RWPE2 (cell line): ENCODE results near the gene RUSF1.

ENCODE experiments used
- ATAC-seq: fragments of 200-7000 bp; cut with Tn5 transposase; 3 replicates; pipeline ENCODE4 v1.9.1; 2021; ENCODE audit warnings: low read depth
- DNase-seq: peaks from one replicate; pipeline ENCODE4 v3.0.0-alpha.2; 2020; ENCODE audit warnings: low spot score
- H3K27ac ChIP-seq: fragments of 450-650 bp; 2 replicates; pipeline ENCODE4 v1.5.1; 2017; ENCODE audit warnings: mild to moderate bottlenecking; ENCODE audit not compliant: poor library complexity, severe bottlenecking
- H3K27me3 ChIP-seq: fragments of 250-450 bp; sonication (Bioruptor Pico); 2 replicates; pipeline ENCODE4 v1.5.1; 2021; ENCODE audit warnings: mild to moderate bottlenecking, moderate library complexity; ENCODE audit not compliant: insufficient read depth, poor library complexity, severe bottlenecking
- H3K36me3 ChIP-seq: fragments of 250-450 bp; sonication (Bioruptor Pico); 2 replicates; pipeline ENCODE4 v1.5.1; 2020; ENCODE audit warnings: low read depth, mild to moderate bottlenecking, moderate library complexity
- H3K4me1 ChIP-seq: fragments of 250-450 bp; sonication (Bioruptor Pico); 2 replicates; pipeline ENCODE4 v1.5.1; 2021; ENCODE audit warnings: mild to moderate bottlenecking, moderate library complexity; ENCODE audit not compliant: insufficient read depth, poor library complexity, severe bottlenecking
- H3K4me3 ChIP-seq: fragments of 250-450 bp; sonication (Bioruptor Pico); 2 replicates; pipeline ENCODE4 v1.5.1; 2021; ENCODE audit warnings: mild to moderate bottlenecking, moderate library complexity; ENCODE audit not compliant: severe bottlenecking
- H3K9me3 ChIP-seq: fragments of 250-450 bp; sonication (Bioruptor Pico); 2 replicates; pipeline ENCODE4 v1.5.1; 2021; ENCODE audit warnings: mild to moderate bottlenecking, moderate library complexity; ENCODE audit not compliant: severe bottlenecking
- TF ChIP-seq, protein P1 (sequence below): fragments of 450-650 bp; IDR thresholded peaks from one replicate; pipeline ENCODE4 v1.5.1; 2017; ENCODE audit warnings: mild to moderate bottlenecking, moderate library complexity; ENCODE audit not compliant: poor library complexity, severe bottlenecking

RUSF1 gene

DNA sequence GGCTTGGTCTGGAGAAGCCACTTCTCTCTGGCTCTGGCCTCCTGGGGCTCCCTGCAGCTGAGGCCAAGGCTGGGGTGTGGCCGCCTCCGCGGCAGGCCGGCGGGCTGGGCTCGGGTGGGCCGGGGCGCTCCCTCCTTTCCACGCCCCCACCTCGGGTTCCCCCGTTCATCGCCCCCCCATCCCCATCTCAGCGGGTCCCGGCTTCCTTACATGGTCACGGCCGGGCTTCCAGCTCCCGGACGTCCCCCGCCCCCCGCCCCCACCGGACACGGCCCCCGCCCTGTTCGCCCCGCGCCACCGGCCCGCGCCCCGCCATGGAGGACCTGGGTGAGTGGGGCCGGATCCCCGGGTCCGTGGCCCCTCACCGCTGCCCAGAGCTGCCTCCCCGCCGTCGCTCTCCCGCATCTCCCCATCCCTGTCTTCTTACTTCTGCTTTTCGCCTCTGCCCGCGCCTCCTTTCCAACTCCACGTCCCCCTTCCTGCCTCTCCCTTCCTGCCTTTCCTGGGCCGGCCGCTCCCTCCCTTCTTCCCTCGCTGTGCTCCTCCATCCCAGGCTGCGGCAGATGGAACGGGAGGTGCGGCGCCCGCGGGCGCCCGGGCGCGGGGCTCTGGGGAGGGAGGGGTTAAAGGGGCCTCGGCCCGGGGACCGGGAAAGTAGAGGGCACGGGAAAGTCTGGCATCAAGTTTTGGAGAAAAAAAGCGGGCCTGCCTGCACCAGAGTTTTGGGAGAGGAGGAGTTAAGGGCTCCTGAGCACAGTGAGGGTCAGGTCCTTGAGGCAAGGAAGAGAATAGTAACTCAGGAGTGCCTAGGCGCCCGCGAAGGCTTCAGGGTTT, 36.1 kb downstream of the RUSF1 start, which contains the start of gene TGFB1I1:
Gene TGFB1I1, plus strand, starts transcription at position 278 of the 834 bp plus-strand sequence. Its CDS starts 37 bp downstream, at position 315.
- peak within 1 kb of the TSS; percentile 92 for H3K27ac ChIP-seq
- TF ChIP-seq, protein P1, sequence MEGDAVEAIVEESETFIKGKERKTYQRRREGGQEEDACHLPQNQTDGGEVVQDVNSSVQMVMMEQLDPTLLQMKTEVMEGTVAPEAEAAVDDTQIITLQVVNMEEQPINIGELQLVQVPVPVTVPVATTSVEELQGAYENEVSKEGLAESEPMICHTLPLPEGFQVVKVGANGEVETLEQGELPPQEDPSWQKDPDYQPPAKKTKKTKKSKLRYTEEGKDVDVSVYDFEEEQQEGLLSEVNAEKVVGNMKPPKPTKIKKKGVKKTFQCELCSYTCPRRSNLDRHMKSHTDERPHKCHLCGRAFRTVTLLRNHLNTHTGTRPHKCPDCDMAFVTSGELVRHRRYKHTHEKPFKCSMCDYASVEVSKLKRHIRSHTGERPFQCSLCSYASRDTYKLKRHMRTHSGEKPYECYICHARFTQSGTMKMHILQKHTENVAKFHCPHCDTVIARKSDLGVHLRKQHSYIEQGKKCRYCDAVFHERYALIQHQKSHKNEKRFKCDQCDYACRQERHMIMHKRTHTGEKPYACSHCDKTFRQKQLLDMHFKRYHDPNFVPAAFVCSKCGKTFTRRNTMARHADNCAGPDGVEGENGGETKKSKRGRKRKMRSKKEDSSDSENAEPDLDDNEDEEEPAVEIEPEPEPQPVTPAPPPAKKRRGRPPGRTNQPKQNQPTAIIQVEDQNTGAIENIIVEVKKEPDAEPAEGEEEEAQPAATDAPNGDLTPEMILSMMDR = no peak

DNA sequence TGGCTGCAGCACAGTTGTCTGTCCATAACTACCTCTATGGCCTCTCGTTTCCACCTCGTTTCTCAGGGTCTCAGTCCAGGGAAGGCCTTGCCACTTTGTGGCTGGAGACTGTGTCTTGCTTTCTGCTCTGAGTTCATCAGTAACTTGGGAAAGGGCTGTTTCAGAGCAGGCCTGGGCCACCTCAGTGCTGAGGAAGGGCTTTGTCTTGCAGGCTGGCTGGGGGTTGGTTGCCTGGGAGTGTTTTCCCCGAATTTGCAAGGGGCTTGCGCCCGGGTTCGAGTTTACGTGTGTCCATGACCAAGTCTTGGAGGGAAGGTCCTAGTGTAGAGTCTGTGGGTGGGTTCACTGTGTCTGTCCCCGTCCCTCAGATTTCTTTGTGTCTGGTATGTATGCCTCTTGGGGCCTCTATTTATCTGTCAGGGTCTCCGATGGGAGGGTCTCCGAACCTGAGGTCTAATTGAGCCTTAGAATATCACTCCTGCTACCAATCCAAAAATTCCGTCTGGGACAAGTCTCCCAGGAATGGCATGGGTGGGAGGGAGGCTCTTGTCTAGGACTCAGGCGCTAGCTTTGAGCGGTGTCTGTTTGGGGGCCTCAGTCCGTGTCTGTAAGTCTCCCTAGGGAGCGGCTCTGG, 36.8 kb downstream of the RUSF1 start:
- Histone ChIP-seq H3K36me3 (peaks cover 31% of the 10 kb centered on the region), H3K4me1 (peaks cover 9% of the 10 kb centered on the region), H3K9me3 (no peaks in the 10 kb centered on the region), H3K4me3 (peak overlapping the region; percentile 58), H3K27me3 (no peaks in the 10 kb centered on the region), H3K27ac (peak overlapping the region; percentile 92)
- ATAC-seq = no peak
- TF ChIP-seq, protein P1 = no peak
- no peak for DNase-seq

More for the DNA sequence above, 36.1 kb downstream of the RUSF1 start, which contains the start of gene TGFB1I1:
- Histone ChIP-seq H3K4me1 (peaks cover 9% of the 10 kb centered on the region), H3K27me3 (no peaks in the 10 kb centered on the region), H3K4me3 (peak within 1 kb of the TSS; percentile 58), H3K9me3 (no peaks in the 10 kb centered on the region), H3K36me3 (peaks cover 35% of the 10 kb centered on the region)
- no peak for DNase-seq
- peak; percentile 67 for ATAC-seq

DNA sequence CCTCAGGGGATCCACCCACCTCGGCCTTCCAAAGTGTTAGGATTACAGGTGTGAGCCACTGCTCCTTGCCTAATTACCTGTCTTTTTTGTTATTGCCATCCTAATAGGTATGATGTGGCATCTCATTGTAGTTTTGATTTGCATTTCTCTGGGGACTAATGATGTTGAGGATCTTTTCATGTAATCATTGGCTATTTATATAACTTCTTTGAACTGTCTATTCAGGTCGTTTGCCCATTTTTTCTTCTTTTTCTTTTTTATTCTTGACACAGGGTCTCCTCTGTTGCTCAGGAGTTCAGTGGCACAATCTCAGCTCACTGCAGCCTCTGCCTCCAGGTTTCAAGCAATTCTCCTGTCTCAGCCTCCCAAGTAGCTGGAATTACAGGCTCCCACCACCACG, 37.6 kb downstream of the RUSF1 start:
- Histone ChIP-seq H3K9me3 (no peaks in the 10 kb centered on the region), H3K27me3 (no peaks in the 10 kb centered on the region), H3K4me1 (peaks cover 9% of the 10 kb centered on the region), H3K27ac (peak overlapping the region; percentile 92), H3K36me3 (peaks cover 26% of the 10 kb centered on the region), H3K4me3 (no peak overlapping the region)
- ATAC-seq (no peak), DNase-seq (no peak)
- TF ChIP-seq, protein P1 = no peak

DNA sequence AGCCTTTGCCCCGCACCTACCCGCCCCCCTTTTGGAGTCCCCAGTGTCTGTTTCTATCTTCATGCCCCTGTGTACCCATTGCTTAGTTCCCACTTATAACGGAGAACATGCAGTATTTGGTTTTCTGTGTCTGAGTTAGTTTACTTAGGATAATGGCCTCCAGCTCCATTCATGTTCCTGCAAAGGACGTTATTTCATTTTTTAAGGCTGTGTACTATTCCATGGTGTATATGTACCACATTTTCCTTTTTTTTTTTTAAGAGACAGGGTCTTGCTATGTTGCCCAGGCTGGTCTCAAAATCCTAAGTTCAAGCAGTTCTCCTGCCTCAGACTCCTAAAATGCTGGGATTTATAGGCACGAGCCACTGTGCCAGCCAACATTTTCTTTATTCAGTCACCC, 40.3 kb downstream of the RUSF1 start:
- no peaks in the 10 kb centered on the region for H3K27me3 ChIP-seq
- ATAC-seq = no peak
- H3K9me3 ChIP-seq = no peaks in the 10 kb centered on the region
- TF ChIP-seq, protein P1 = no peak
- no peak overlapping the region for H3K27ac ChIP-seq
- no peak for DNase-seq
- H3K36me3 ChIP-seq = 0 out of 2 replicates have a peak, but pooled peaks cover 3% of the 10 kb centered on the region
- no peak overlapping the region for H3K4me3 ChIP-seq
- peaks cover 9% of the 10 kb centered on the region for H3K4me1 ChIP-seq
